ENCODE measurements around the gene RUNX1. TPM values are rescaled to one million over a fixed set of nuclear protein-coding genes. Genes with fewer than 3 reads are reported as not detected.

Gene RUNX1
- total and polyA plus RNA-seq, 2 of the 13 experiments (the other 11 are each of a cell fraction or from before 2014, with no cell fraction given), result 5.4 to 6.4 TPM

DNA sequence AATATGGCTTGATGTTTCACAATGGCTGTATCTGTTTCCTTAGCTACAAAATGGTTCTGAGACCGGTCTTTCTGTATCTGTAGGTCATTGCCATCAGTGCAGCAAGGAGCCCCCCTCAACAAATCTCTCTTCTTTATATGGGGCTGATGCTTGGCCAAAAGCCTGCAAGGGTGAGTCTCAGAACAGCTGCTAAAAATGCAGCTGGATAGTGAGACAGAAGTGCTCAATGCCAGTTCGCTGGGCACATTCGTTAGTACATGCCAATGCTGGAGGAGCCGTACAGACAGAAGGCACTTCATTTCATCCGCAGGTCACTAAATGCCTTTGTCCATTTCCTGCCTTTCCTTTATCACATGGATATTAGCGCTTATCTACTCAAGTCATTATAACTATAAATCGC is 67.3 kb downstream of the RUNX1 start:
- Histone ChIP-seq H3K36me3 (replicated peaks in 1 of 2; ENCODE audit: control insufficient read depth in 1 of 2, insufficient read depth in 2 of 2, low read length in 2 of 2) (no peaks in the 10 kb centered on the region), H3K4me3 (replicated peaks in 1 of 3; ENCODE audit: insufficient read depth in 1 of 3, low read depth in 2 of 3, low read length in 3 of 3) (no peak overlapping the region), H3K9me3 (ENCODE audit: low read length) (no peaks in the 10 kb centered on the region), H4K20me1 (ENCODE audit: insufficient read depth, low read length) (no peaks in the 10 kb centered on the region), H3K79me2 (ENCODE audit: insufficient read depth, low read length) (no peaks in the 10 kb centered on the region), H3K9ac (ENCODE audit: insufficient read depth, low read depth, low read length) (no peak overlapping the region), H3K4me2 (ENCODE audit: low read depth, low read length) (no peak overlapping the region), H3K27me3 (ENCODE audit: control insufficient read depth in 1 of 2, insufficient read depth in 2 of 2, low read length in 2 of 2) (no peaks in the 10 kb centered on the region), H3K27ac (ENCODE audit: extremely low read length, insufficient read depth, low read length) (no peak overlapping the region), H2AFZ (ENCODE audit: low read length) (no peak overlapping the region), H3K4me1 (ENCODE audit: insufficient read depth, low read length) (peaks cover 25% of the 10 kb centered on the region)
- FAIRE-seq (no peak), DNase-seq (ENCODE audit: low spot score) (no peak), ATAC-seq (no peak)
- POLR2A ChIA-PET, result no interaction called here
- WGBS (ENCODE audit: low lambda C conversion rate), result 97% methylated on average over 7 of the region's 7 CpGs
- TF ChIP-seq KDM5B (CRISPR knock-in tag; IDR thresholded peaks at IDR 0.05; ENCODE audit: borderline replicate concordance), result no peak
- BruUV-seq (replicated peaks), result no TSS peak
- intact Hi-C loops (cut with micrococcal nuclease; ENCODE audit: unreplicated experiment), result no loop called here
- in situ Hi-C loops (cut with HindIII; ENCODE audit: extremely low pct_ligation_motif_present, low pct_unique_long_range_greater_than_20kb), result loop anchor here (10.0 kb wide), 1 partner anchor 87 kb away; no protein-coding TSS in a partner anchor
- CTCF ChIA-PET (ENCODE audit: low intra/inter-chr PET ratio, low total read pairs), result no interaction called here

DNA sequence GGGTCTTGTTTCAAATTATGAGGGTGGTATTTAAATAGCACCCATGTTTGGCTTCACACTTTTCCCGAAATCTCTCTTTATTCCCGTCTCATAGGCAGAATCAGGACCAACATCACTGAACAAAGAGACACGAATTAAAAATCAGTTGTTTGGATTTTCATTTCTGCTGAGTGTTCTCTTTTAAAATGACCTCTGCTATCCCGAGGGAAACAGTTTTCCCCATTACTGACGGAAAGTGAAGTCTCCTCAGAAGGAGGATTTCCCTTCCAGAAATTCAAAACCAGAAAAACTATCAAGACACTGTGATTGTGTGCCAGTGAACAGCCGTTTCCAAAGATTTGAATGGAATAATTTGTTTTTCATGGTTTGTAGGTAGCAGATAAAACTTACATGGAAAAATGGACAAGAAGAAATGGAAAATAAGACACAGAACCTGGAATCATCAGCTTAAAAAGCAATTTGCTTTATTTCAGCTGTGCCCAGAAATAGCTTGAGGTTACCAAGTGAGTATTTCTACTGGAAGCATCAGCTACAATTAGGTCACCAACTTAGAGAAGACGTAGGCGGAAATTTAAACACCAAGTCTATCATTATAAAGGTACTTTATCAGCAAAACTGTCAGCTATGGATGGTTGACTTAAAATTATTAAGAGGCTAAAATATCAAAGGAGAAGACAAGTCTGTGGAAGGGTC is 68.5 kb downstream of the RUNX1 start:
- Histone ChIP-seq H3K4me2 (ENCODE audit: low read depth, low read length) (no peak overlapping the region), H3K79me2 (ENCODE audit: insufficient read depth, low read length) (no peaks in the 10 kb centered on the region), H3K9me3 (ENCODE audit: low read length) (no peaks in the 10 kb centered on the region), H3K9ac (ENCODE audit: insufficient read depth, low read depth, low read length) (no peak overlapping the region), H3K4me1 (ENCODE audit: insufficient read depth, low read length) (peaks cover 14% of the 10 kb centered on the region), H3K36me3 (replicated peaks in 1 of 2; ENCODE audit: control insufficient read depth in 1 of 2, insufficient read depth in 2 of 2, low read length in 2 of 2) (no peaks in the 10 kb centered on the region), H4K20me1 (ENCODE audit: insufficient read depth, low read length) (no peaks in the 10 kb centered on the region), H3K27me3 (ENCODE audit: control insufficient read depth in 1 of 2, insufficient read depth in 2 of 2, low read length in 2 of 2) (no peaks in the 10 kb centered on the region), H2AFZ (ENCODE audit: low read length) (no peak overlapping the region), H3K27ac (ENCODE audit: extremely low read length, insufficient read depth, low read length) (no peak overlapping the region), H3K4me3 (replicated peaks in 1 of 3; ENCODE audit: insufficient read depth in 1 of 3, low read depth in 2 of 3, low read length in 3 of 3) (no peak overlapping the region)
- POLR2A ChIA-PET, result no interaction called here
- ATAC-seq (no peak), DNase-seq (ENCODE audit: low spot score) (no peak), FAIRE-seq (no peak)
- intact Hi-C loops (cut with micrococcal nuclease; ENCODE audit: unreplicated experiment) (no loop called here), in situ Hi-C loops (cut with HindIII; ENCODE audit: extremely low pct_ligation_motif_present, low pct_unique_long_range_greater_than_20kb) (loop anchor here (10.0 kb wide), 1 partner anchor 86 kb away; no protein-coding TSS in a partner anchor)
- no TSS peak for BruUV-seq (replicated peaks)
- WGBS (ENCODE audit: low lambda C conversion rate), result 82% methylated on average over 8 of the region's 8 CpGs
- CTCF ChIA-PET (ENCODE audit: low intra/inter-chr PET ratio, low total read pairs), result no interaction called here
- TF ChIP-seq, protein P1, sequence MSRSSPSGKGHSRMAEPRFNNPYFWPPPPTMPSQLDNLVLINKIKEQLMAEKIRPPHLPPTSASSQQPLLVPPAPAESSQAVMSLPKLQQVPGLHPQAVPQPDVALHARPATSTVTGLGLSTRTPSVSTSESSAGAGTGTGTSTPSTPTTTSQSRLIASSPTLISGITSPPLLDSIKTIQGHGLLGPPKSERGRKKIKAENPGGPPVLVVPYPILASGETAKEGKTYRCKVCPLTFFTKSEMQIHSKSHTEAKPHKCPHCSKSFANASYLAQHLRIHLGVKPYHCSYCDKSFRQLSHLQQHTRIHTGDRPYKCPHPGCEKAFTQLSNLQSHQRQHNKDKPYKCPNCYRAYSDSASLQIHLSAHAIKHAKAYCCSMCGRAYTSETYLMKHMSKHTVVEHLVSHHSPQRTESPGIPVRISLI (CRISPR knock-in tag; IDR thresholded peaks at IDR 0.05; ENCODE audit: borderline replicate concordance), result no peak
- TF ChIP-seq ZNF530 (CRISPR knock-in tag; IDR thresholded peaks at IDR 0.05; ENCODE audit: low read depth) (no peak), SUZ12 (IDR thresholded peaks at IDR 0.05; ENCODE audit: low read depth, low read length) (no peak), HOXA7 (CRISPR knock-in tag; IDR thresholded peaks at IDR 0.05) (no peak), ZNF260 (CRISPR knock-in tag; IDR thresholded peaks at IDR 0.05; ENCODE audit: borderline replicate concordance, low read depth) (no peak), GLI4 (CRISPR knock-in tag; IDR thresholded peaks at IDR 0.05; ENCODE audit: borderline replicate concordance) (no peak), ZMYM2 (CRISPR knock-in tag; IDR thresholded peaks at IDR 0.05) (no peak), NFYB (CRISPR knock-in tag; IDR thresholded peaks at IDR 0.05) (no peak), MBD4 (IDR thresholded peaks at IDR 0.05; ENCODE audit: borderline replicate concordance, low read length) (no peak)
- TF ChIP-seq, protein P2, sequence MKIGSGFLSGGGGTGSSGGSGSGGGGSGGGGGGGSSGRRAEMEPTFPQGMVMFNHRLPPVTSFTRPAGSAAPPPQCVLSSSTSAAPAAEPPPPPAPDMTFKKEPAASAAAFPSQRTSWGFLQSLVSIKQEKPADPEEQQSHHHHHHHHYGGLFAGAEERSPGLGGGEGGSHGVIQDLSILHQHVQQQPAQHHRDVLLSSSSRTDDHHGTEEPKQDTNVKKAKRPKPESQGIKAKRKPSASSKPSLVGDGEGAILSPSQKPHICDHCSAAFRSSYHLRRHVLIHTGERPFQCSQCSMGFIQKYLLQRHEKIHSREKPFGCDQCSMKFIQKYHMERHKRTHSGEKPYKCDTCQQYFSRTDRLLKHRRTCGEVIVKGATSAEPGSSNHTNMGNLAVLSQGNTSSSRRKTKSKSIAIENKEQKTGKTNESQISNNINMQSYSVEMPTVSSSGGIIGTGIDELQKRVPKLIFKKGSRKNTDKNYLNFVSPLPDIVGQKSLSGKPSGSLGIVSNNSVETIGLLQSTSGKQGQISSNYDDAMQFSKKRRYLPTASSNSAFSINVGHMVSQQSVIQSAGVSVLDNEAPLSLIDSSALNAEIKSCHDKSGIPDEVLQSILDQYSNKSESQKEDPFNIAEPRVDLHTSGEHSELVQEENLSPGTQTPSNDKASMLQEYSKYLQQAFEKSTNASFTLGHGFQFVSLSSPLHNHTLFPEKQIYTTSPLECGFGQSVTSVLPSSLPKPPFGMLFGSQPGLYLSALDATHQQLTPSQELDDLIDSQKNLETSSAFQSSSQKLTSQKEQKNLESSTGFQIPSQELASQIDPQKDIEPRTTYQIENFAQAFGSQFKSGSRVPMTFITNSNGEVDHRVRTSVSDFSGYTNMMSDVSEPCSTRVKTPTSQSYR (CRISPR knock-in tag; IDR thresholded peaks at IDR 0.05; ENCODE audit: borderline replicate concordance), result no peak
- TF ChIP-seq, protein P3, sequence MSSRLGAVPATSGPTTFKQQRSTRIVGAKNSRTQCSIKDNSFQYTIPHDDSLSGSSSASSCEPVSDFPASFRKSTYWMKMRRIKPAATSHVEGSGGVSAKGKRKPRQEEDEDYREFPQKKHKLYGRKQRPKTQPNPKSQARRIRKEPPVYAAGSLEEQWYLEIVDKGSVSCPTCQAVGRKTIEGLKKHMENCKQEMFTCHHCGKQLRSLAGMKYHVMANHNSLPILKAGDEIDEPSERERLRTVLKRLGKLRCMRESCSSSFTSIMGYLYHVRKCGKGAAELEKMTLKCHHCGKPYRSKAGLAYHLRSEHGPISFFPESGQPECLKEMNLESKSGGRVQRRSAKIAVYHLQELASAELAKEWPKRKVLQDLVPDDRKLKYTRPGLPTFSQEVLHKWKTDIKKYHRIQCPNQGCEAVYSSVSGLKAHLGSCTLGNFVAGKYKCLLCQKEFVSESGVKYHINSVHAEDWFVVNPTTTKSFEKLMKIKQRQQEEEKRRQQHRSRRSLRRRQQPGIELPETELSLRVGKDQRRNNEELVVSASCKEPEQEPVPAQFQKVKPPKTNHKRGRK (CRISPR knock-in tag; IDR thresholded peaks at IDR 0.05), result no peak

All from HepG2 (cell line).